DMS79 (cell line): ENCODE measurements around the gene CPO.
A peak's percentile ranks its signal among the peaks of the same experiment; 100 is the strongest.
"Not testable (repeated sequence)": the region's sequence is repeated elsewhere in the genome, so short reads cannot be mapped to it uniquely, and the experiment has no call there.

Source experiments
- DNase-seq: peaks from one replicate; lab custom pipeline; 2025; lab: John Stamatoyannopoulos, UW

Gene CPO

GRCh38 chr2:206939340-206939739, at the start of gene CPO:
CPO (plus strand) TSS chr2:206939518; CDS start chr2:206939600, 82 bp downstream.
- DNase-seq, result peak; percentile 37

GRCh38 chr2:206890179-206890578, 49.1 kb upstream of the CPO start:
- no peak for DNase-seq

GRCh38 chr2:206890926-206891325, 48.4 kb upstream of the CPO start:
- no peak for DNase-seq

DNA sequence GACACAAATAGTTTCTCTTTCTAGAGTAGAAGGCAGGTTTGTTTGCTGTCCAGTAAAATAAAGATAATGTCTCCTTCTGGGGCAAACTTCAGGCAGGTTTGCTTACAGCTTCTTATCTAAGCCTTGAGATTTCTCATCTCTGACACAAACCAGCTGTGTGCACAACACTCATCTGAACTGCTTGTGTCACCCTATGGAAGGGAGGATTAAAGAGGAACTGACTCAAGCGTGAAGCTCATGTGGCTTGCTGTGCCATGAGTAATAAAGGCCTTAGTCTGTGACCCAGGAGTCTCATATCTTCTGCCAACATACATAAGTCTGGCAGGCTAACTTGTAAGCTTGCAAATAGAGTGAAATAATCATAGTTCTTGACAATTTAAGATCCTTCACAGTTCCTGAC, 24.2 kb upstream of the CPO start:
- no peak for DNase-seq

GRCh38 chr2:206918263-206918662, 21.1 kb upstream of the CPO start:
- DNase-seq, result no peak

GRCh38 chr2:206920310-206920709, 19.0 kb upstream of the CPO start:
- no peak for DNase-seq

GRCh38 chr2:206920951-206921350, 18.4 kb upstream of the CPO start:
- DNase-seq, result no peak

- no peak for DNase-seq
These were observed 17.8 kb upstream of the CPO start for GRCh38 chr2:206921529-206921928.

- no peak for DNase-seq
These were observed 3.1 kb upstream of the CPO start for GRCh38 chr2:206935991-206936842.

DNA sequence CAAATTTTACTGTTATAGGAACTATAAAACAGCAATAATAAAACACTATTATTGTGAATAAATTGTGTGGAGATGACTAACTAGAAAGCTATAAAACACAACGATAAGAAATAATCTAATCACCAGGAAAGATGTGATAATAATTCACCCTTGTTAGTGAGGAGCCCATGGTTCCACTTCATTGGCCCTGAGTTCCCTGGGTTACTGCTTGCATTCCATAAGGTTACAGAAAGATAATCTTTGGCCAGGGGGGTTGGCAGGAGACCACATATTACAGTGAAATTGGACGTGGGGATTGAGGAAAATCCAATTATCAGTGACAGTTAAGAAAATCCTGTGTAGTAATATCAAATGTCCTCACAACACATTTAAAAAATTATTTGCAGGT, 2.5 kb upstream of the CPO start:
- DNase-seq, result no peak

DNA sequence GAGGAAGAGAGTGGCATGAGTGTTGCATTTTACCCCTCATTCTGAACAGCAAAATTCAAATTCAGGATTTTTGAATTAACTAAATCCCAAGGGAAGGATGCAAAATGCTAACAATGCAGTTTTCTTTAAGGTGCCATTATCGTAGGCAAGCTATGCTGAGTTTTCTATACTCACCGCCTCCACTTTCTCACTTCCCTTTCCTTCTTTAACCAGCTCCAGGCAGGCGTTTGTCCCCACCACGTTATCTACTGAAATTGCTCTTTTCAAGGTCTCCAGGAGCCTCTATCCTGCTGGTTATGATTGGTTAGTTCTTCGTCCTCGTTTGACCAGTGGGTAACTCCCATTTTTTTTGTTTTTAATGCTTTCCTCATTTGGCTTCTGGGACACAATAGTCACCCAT, 1.8 kb upstream of the CPO start:
- DNase-seq, result no peak

- no peak for DNase-seq
These were observed 1.2 kb downstream of the CPO start for GRCh38 chr2:206940546-206940945.

GRCh38 chr2:206942592-206943478, 3.5 kb downstream of the CPO start:
- no peak for DNase-seq

GRCh38 chr2:206953404-206953803, 14.1 kb downstream of the CPO start:
- DNase-seq, result not testable (repeated sequence)

DNA sequence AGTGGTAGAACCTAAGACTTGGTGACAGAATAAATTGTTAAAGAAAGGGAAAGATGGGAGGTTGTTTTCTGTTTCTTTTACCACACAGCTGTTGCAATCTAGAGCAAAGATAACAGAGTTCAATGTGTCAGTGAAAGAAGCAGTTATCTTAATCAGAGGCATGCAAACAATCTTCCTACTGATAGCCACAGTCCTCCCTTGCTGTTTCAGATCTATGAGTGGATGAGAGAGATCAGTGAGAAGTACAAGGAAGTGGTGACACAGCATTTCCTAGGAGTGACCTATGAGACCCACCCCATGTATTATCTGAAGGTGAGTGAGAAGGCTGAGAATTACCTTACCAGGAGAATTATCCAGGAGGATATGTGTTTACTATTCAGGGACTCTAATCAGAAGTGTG, 15.9 kb downstream of the CPO start:
- no peak for DNase-seq

GRCh38 chr2:206958261-206958660, 18.9 kb downstream of the CPO start:
- no peak for DNase-seq

DNA sequence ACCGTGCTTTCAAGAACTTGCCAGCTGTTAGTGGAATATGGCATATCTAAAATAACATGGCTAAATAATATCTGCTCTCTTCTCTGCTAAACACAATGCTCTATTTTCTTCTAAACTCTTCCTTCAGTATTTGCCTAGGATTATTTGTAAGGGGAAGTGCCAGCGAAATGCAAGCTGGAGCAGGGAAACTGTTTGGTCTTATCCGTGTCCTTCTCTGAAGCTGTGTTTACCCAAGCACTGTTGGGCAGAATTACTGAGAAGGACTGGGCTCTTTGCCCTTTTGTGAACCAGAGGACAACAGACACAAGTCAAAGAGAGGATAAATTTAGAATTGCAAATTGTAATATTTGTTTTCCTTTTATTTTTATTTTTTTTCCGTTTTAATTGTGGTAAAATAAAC, 23.6 kb downstream of the CPO start:
- DNase-seq, result no peak

DNA sequence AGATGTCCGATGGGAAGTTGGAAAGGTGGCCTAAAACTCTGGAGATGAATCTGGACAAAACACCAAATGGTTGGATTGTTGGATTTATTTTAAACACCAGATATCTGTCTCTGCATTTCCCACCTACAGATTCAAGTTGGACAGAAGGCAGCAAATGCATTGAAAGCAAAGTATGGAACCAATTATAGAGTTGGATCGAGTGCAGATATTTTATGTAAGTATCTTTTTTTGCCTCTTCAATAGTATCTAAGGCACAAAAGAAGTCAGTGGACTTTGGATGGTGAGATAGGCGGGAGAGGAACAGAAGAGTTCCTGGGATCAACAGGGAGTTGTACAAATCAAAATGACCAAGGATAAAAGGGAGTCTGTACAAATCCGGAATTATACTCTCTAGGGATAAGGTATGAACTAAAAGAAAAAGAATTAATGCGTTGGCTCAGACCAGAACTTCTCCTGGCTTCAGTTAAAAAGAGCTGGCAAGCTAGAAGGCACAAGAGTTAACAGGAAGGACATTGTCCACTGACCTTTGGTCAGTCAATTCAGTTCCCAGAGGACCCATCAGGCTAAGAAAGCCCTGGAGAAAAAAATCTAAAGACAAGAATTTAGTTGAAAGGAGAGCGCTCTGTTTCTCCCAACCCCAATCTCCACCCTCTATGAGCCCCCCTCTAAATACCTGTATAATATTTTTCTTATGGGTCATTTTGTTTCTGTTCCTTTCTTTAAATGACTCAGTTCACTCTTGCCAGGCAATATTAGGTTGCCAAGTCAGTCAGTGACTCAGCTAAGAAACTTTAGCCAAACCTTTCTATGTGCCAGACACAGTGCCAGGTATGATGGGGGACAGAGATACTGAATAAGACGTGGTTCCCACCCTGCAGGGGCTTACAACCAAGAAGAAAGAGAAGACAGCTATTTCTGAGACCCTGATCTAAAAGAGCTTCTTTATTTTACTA, 29.1 kb downstream of the CPO start:
- no peak for DNase-seq

- no peak for DNase-seq
These were observed 29.9 kb downstream of the CPO start for GRCh38 chr2:206969192-206969591.

- no peak for DNase-seq
These were observed 31.5 kb downstream of the CPO start for GRCh38 chr2:206970589-206971360.

GRCh38 chr2:206971805-206972204, 32.5 kb downstream of the CPO start:
- no peak for DNase-seq
